Activated CD4-positive, alpha-beta memory T cell treated with anti-CD3 and anti-CD28 coated beads, Interleukin-2, amount 10 ng/mL, durations not matched to agents 7 days and 5 days (primary cell): Measurements from ENCODE around the gene CD96. TPM values are rescaled to one million over a fixed set of nuclear protein-coding genes. Genes with fewer than 3 reads are reported as not detected.
"Not testable (repeated sequence)": the region's sequence is repeated elsewhere in the genome, so short reads cannot be mapped to it uniquely, and the experiment has no call there.

ENCODE experiments used
- CTCF ChIA-PET: fragments of 350-600 bp; sonication (Branson Sonifier 250); formaldehyde crosslinking; loops from one replicate; lab custom pipeline; 2021; ENCODE audit warnings: antibody characterized with exemption, inconsistent platforms; lab: Charles Lee
- POLR2A ChIA-PET: fragments of 350-600 bp; sonication (Branson Sonifier 250); formaldehyde crosslinking; loops from one replicate; lab custom pipeline; 2021; ENCODE audit warnings: antibody characterized with exemption; lab: Charles Lee
- DNase-seq: peaks from one replicate; pipeline ENCODE4 v3.0.0-alpha.2; 2020
- H3K27ac Mint-ChIP-seq: one replicate; pipeline ENCODE4 v1.8.0; 2021; ENCODE audit warnings: mild to moderate bottlenecking, mixed read lengths
- H3K27me3 Mint-ChIP-seq: one replicate; pipeline ENCODE4 v1.8.0; 2021; ENCODE audit warnings: mixed read lengths
- H3K36me3 Mint-ChIP-seq: one replicate; pipeline ENCODE4 v1.8.0; 2021; ENCODE audit warnings: low read depth, mixed read lengths
- H3K4me1 Mint-ChIP-seq: one replicate; pipeline ENCODE4 v1.8.0; 2021; ENCODE audit warnings: mixed read lengths
- H3K4me3 Mint-ChIP-seq: one replicate; pipeline ENCODE4 v1.8.0; 2021; ENCODE audit warnings: mild to moderate bottlenecking, mixed read lengths
- H3K9me3 Mint-ChIP-seq: one replicate; pipeline ENCODE4 v1.8.0; 2021; ENCODE audit warnings: mixed read lengths
- total RNA-seq, 2 experiments: library from RNA; stranded (reverse); gene quantifications; one replicate each; pipeline ENCODE4 v1.2.3, GENCODE V29; 2021

Gene CD96
- total RNA-seq, 2 experiments from 2014 or later, result 323 to 338 TPM

- H3K27ac Mint-ChIP-seq, result no peak overlapping the region
- H3K36me3 Mint-ChIP-seq, result peaks cover 33% of the 10 kb centered on the region
- H3K4me1 Mint-ChIP-seq, result peaks cover 73% of the 10 kb centered on the region
- ChIA-PET CTCF (interaction anchor here (0.8 to 7.2 kb wide), 24 partner anchors 15 to 375 kb away, joined by 3 to 120 read pairs (median 7); partner anchors contain the start of genes ABHD10 and PHLDB2), POLR2A (interaction anchor here (0.8 to 2.4 kb wide), 18 partner anchors 14 to 311 kb away, joined by 3 to 10 read pairs (median 4); partner anchors contain the start of genes ABHD10 and ZBED2)
- no peaks in the 10 kb centered on the region for H3K27me3 Mint-ChIP-seq
- H3K9me3 Mint-ChIP-seq, result peaks cover 4% of the 10 kb centered on the region
- H3K4me3 Mint-ChIP-seq, result no peak overlapping the region
- DNase-seq, result no peak
These were observed 126.3 kb downstream of the CD96 start for GRCh38 chr3:111668326-111668725.

- POLR2A ChIA-PET, result interaction anchor here (1.1 to 2.4 kb wide), 8 partner anchors 22 to 310 kb away, joined by 3 to 10 read pairs (median 5); partner anchors contain the start of genes ABHD10 and ZBED2
- peaks cover 80% of the 10 kb centered on the region for H3K4me1 Mint-ChIP-seq
- no peaks in the 10 kb centered on the region for H3K27me3 Mint-ChIP-seq
- CTCF ChIA-PET, result interaction anchor here (0.6 to 7.2 kb wide), 20 partner anchors 15 to 374 kb away, joined by 3 to 120 read pairs (median 6); partner anchors contain the start of genes ABHD10 and PHLDB2
- H3K27ac Mint-ChIP-seq, result peak overlapping the region; percentile 48
- no peaks in the 10 kb centered on the region for H3K9me3 Mint-ChIP-seq
- H3K4me3 Mint-ChIP-seq, result no peak overlapping the region
- peaks cover 27% of the 10 kb centered on the region for H3K36me3 Mint-ChIP-seq
- no peak for DNase-seq
These were observed 127.0 kb downstream of the CD96 start for GRCh38 chr3:111668888-111669488.

DNA sequence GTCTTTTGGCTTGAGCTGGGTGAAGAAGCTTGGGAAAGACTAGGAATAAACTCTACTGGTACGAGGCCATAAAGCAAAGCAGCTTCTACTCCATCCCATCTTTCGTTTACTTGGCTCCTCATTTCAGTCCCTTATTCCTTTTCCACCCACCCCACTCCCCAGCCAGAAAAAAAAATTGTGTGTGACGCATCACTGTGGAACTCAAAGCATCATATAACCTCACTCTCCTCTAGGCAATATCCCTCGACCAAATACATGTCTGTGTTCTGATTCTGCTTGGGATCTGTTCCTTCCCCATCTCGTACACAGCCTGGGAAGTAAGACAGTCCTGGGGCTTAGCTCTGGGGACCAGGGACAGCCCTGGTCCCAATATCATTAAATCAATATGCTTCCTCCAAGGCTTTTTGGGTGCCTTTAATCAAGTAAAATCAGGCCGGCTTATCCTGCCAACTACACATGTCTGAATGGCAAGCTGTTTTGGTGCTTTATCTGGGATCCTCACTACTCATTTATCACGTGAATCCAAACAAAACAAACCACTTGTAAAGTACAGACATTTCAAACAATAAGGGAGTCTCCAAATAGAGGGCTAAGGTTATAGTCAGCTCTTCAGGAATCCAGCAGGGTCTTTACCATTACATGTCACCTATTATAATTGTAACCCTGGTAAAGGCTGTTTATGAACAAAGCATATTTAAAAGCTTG lies 128.1 kb downstream of the CD96 start:
- ChIA-PET CTCF (interaction anchor here (1.1 to 7.2 kb wide), 15 partner anchors 15 to 373 kb away, joined by 3 to 120 read pairs (median 7); partner anchors contain the start of gene ABHD10), POLR2A (interaction anchor here (1.3 to 2.4 kb wide), 4 partner anchors 21 to 309 kb away, joined by 3 to 10 read pairs (median 7); partner anchors contain the start of gene ABHD10)
- H3K9me3 Mint-ChIP-seq, result no peaks in the 10 kb centered on the region
- H3K36me3 Mint-ChIP-seq, result peaks cover 22% of the 10 kb centered on the region
- no peaks in the 10 kb centered on the region for H3K27me3 Mint-ChIP-seq
- DNase-seq, result no peak
- H3K27ac Mint-ChIP-seq, result no peak overlapping the region
- peaks cover 81% of the 10 kb centered on the region for H3K4me1 Mint-ChIP-seq
- H3K4me3 Mint-ChIP-seq, result no peak overlapping the region

GRCh38 chr3:111672461-111672860 lies 130.5 kb downstream of the CD96 start:
- not testable (repeated sequence) for H3K4me3 Mint-ChIP-seq, H3K27me3 Mint-ChIP-seq, DNase-seq, H3K9me3 Mint-ChIP-seq
- Mint-ChIP-seq H3K4me1 (peaks cover 85% of the 10 kb centered on the region), H3K36me3 (peaks cover 19% of the 10 kb centered on the region), H3K27ac (peak overlapping the region; percentile 32)
- ChIA-PET POLR2A (interaction anchor here (0.9 to 1.9 kb wide), 7 partner anchors 14 to 303 kb away, joined by 3 to 6 read pairs (median 4); partner anchors contain the start of gene ZBED2), CTCF (interaction anchor here (1.1 to 7.2 kb wide), 7 partner anchors 24 to 341 kb away, joined by 3 to 120 read pairs (median 4); no protein-coding TSS in a partner anchor)

- Mint-ChIP-seq H3K4me1 (peaks cover 69% of the 10 kb centered on the region), H3K9me3 (no peaks in the 10 kb centered on the region), H3K4me3 (peak overlapping the region; percentile 93), H3K36me3 (peaks cover 30% of the 10 kb centered on the region), H3K27ac (peak overlapping the region; percentile 99), H3K27me3 (no peaks in the 10 kb centered on the region)
- CTCF ChIA-PET, result interaction anchor here (1.1 to 2.0 kb wide), 2 partner anchors 16 to 40 kb away, joined by 3 to 12 read pairs; no protein-coding TSS in a partner anchor
- DNase-seq, result no peak
- POLR2A ChIA-PET, result interaction anchor here (0.7 to 1.3 kb wide), 2 partner anchors 13 to 23 kb away, joined by 3 read pairs; no protein-coding TSS in a partner anchor
These were observed 133.8 kb downstream of the CD96 start for GRCh38 chr3:111675846-111676210.

DNA sequence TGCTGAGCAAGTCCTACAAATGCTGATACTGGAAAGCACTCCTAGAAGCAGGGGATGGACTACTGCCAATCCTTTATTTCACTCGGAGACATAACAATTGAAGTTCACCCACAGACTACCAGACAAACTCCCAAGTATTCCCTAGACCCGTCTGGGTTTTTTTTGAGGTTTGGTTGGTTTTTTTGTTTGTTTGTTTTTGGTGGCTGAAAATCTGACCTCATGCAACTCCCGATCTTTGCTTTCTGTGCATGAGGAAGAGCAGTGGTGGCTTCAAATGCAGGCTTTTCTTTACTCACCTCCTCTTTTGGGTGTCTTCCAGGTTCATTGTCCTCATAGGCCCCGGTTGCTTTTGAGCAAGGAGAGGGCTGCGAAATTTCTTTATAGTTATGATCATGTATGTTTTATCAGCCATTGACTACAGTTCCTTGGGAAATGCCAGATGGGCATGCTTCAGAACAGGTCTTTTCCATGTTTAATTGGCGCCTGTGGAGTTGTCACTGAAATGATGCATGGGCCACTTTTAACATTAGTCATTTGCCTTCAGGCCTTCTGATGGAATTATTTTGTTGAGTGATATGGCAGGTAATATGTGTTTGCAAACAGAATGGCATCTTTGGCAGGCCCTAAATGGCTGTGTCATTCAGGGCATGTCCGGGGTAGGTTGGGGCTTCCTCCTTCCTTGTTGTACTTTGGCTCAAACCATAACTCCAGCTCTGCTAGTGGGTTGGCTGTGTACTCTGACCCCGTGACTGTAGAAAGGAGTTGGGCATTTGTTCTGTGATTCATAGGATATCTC lies 134.4 kb downstream of the CD96 start:
- ChIA-PET CTCF (interaction anchor here (1.0 to 2.0 kb wide), 3 partner anchors 11 to 292 kb away, joined by 3 to 12 read pairs (median 4); no protein-coding TSS in a partner anchor), POLR2A (interaction anchor here (1.1 to 1.3 kb wide), 2 partner anchors 23 to 131 kb away, joined by 3 to 4 read pairs; no protein-coding TSS in a partner anchor)
- Mint-ChIP-seq H3K4me3 (peak overlapping the region; percentile 93), H3K9me3 (no peaks in the 10 kb centered on the region), H3K27ac (peak overlapping the region; percentile 99), H3K4me1 (peaks cover 65% of the 10 kb centered on the region), H3K27me3 (no peaks in the 10 kb centered on the region), H3K36me3 (peaks cover 33% of the 10 kb centered on the region)
- DNase-seq, result peak; percentile 42

DNA sequence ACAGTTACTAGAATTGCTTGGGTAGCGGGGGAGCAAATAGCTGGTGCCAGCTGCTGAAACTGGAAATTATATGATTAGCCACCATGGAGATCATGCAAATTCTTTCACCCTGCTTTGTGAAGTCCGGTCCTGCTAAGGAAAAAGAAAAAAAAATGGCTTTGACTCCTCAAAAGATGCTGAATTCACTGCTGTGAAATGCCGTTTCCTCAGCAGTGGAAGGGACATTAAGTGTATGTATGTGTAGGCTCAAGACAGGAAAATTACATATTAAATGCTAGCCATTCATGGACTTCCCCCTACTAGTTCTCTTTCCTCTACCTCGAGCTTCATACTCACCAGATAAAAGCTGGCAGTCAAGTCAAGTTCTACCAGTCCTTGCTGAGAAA lies 135.0 kb downstream of the CD96 start:
- Mint-ChIP-seq H3K4me3 (peak overlapping the region; percentile 93), H3K27ac (peak overlapping the region; percentile 99), H3K9me3 (no peaks in the 10 kb centered on the region), H3K36me3 (peaks cover 34% of the 10 kb centered on the region), H3K4me1 (peaks cover 63% of the 10 kb centered on the region), H3K27me3 (no peaks in the 10 kb centered on the region)
- no peak for DNase-seq
- CTCF ChIA-PET, result interaction anchor here (1.0 to 2.0 kb wide), 3 partner anchors 11 to 291 kb away, joined by 3 to 12 read pairs (median 4); no protein-coding TSS in a partner anchor
- POLR2A ChIA-PET, result interaction anchor here (1.1 to 1.3 kb wide), 2 partner anchors 24 to 131 kb away, joined by 3 to 4 read pairs; no protein-coding TSS in a partner anchor

GRCh38 chr3:111681661-111682426 lies 139.8 kb downstream of the CD96 start:
- H3K4me3 Mint-ChIP-seq, result no peak overlapping the region
- no peaks in the 10 kb centered on the region for H3K27me3 Mint-ChIP-seq
- DNase-seq, result no peak
- H3K9me3 Mint-ChIP-seq, result peaks cover 4% of the 10 kb centered on the region
- no peak overlapping the region for H3K27ac Mint-ChIP-seq
- H3K36me3 Mint-ChIP-seq, result peaks cover 32% of the 10 kb centered on the region
- CTCF ChIA-PET, result interaction anchor here (1.0 to 1.9 kb wide), 3 partner anchors 35 to 362 kb away, joined by 3 to 4 read pairs (median 3); no protein-coding TSS in a partner anchor
- POLR2A ChIA-PET, result no interaction called here
- peaks cover 36% of the 10 kb centered on the region for H3K4me1 Mint-ChIP-seq

- no peaks in the 10 kb centered on the region for H3K27me3 Mint-ChIP-seq
- peaks cover 29% of the 10 kb centered on the region for H3K4me1 Mint-ChIP-seq
- H3K4me3 Mint-ChIP-seq, result no peak overlapping the region
- no peak for DNase-seq
- ChIA-PET CTCF (interaction anchor here (1.6 kb wide), 2 partner anchors 9 to 15 kb away, joined by 4 to 6 read pairs; no protein-coding TSS in a partner anchor), POLR2A (no interaction called here)
- H3K27ac Mint-ChIP-seq, result no peak overlapping the region
- H3K9me3 Mint-ChIP-seq, result peaks cover 4% of the 10 kb centered on the region
- H3K36me3 Mint-ChIP-seq, result peaks cover 30% of the 10 kb centered on the region
These were observed 142.6 kb downstream of the CD96 start for GRCh38 chr3:111684640-111685039.

DNA sequence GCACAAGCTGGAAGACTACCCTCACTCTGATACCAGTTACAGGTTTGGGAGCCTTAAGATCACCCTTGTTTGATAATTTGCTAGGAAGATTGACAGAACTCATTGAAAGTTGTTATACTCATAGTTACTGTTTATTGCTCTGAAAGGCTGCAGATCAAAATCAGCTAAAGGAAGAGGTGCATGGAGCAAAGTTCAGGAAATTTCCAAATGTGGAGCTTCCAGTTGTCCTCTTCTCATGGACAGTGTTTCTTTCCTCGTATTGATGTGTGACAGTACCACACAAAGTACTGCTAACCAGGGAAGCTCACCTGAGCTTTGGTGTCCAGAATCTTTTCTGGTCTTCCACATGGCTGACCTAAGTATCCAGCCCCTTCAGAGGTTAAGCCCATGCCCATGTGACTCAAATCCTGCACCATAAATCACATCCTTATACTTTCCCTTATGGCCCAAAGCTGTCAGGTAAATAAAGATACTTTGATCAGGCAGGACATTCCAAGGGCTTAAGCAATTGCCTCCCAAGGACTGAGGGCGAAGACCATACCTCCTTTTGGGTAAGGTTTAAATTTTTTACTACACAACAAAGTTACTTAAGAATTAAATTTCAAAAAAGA lies 146.3 kb downstream of the CD96 start:
- ChIA-PET POLR2A (interaction anchor here (1.1 kb wide), 1 partner anchor 13 kb away, joined by 3 read pairs; no protein-coding TSS in a partner anchor), CTCF (interaction anchor here (1.1 to 1.9 kb wide), 3 partner anchors 11 to 110 kb away, joined by 3 to 7 read pairs (median 3); no protein-coding TSS in a partner anchor)
- H3K4me3 Mint-ChIP-seq, result no peak overlapping the region
- peaks cover 33% of the 10 kb centered on the region for H3K4me1 Mint-ChIP-seq
- H3K27ac Mint-ChIP-seq, result no peak overlapping the region
- H3K9me3 Mint-ChIP-seq, result peaks cover 4% of the 10 kb centered on the region
- H3K27me3 Mint-ChIP-seq, result no peaks in the 10 kb centered on the region
- peaks cover 16% of the 10 kb centered on the region for H3K36me3 Mint-ChIP-seq
- DNase-seq, result no peak

GRCh38 chr3:111690242-111690641 lies 148.2 kb downstream of the CD96 start:
- no peak overlapping the region for H3K4me3 Mint-ChIP-seq
- H3K4me1 Mint-ChIP-seq, result peaks cover 41% of the 10 kb centered on the region
- ChIA-PET POLR2A (interaction anchor here (0.8 to 2.4 kb wide), 3 partner anchors 21 to 289 kb away, joined by 3 to 10 read pairs (median 3); partner anchors contain the start of gene ABHD10), CTCF (interaction anchor here (0.6 to 5.5 kb wide), 10 partner anchors 9 to 277 kb away, joined by 3 to 29 read pairs (median 6); no protein-coding TSS in a partner anchor)
- DNase-seq, result peak; percentile 28
- H3K27ac Mint-ChIP-seq, result peak overlapping the region; percentile 45
- H3K36me3 Mint-ChIP-seq, result peaks cover 19% of the 10 kb centered on the region
- H3K27me3 Mint-ChIP-seq, result no peaks in the 10 kb centered on the region
- no peaks in the 10 kb centered on the region for H3K9me3 Mint-ChIP-seq
